Left ventricle myocardium superior (tissue), 1 donor: ENCODE results near the gene SLAMF1. TPM values are rescaled to one million over a fixed set of nuclear protein-coding genes. Genes with fewer than 3 reads are reported as not detected.
A peak's percentile ranks its signal among the peaks of the same experiment; 100 is the strongest.
"Not testable (repeated sequence)": the region's sequence is repeated elsewhere in the genome, so short reads cannot be mapped to it uniquely, and the experiment has no call there.

Experiments
- ATAC-seq: fragments of 200-7000 bp; cut with Tn5 transposase; one replicate; pipeline ENCODE4 v1.9.1; 2020; ENCODE audit warnings: mild to moderate bottlenecking, moderate library complexity
- DNase-seq: peaks from one replicate; pipeline ENCODE4 v3.0.0-alpha.2; 2020
- intact Hi-C: fragments of 100-400 bp; cut with micrococcal nuclease; formaldehyde crosslinking; loops from one replicate; pipeline ENCODE4 v1.11.0; 2022
- total RNA-seq: library from RNA; stranded (reverse); fragmentation: NEBNext Ultra II Directional; extraction: Animal tissue kit (Norgen Biotek cat#: 25700); gene quantifications from one replicate; pipeline ENCODE4 v1.2.1, GENCODE V29; 2021
- donor health status: DM: no; HTN: yes; CAD: no; lungs with severe emphysema.

Gene SLAMF1
- total RNA-seq, 1 donor from 2014 or later: 0.15 TPM

- ATAC-seq (no peak), DNase-seq (no peak)
- intact Hi-C loops: loop anchor here (5.0 kb wide), 1 partner anchor 182 kb away; no protein-coding TSS in a partner anchor
These were observed 37.9 kb downstream of the SLAMF1 start for GRCh38 chr1:160608941-160609340.

GRCh38 chr1:160608514-160608913 is 38.3 kb downstream of the SLAMF1 start:
- ATAC-seq: no peak
- intact Hi-C loops: loop anchor here (5.0 kb wide), 1 partner anchor 181 kb away; no protein-coding TSS in a partner anchor
- no peak for DNase-seq

- DNase-seq: no peak
- intact Hi-C loops: loop anchor here (5.0 kb wide), 1 partner anchor 181 kb away; no protein-coding TSS in a partner anchor
- no peak for ATAC-seq
These were observed 38.8 kb downstream of the SLAMF1 start for GRCh38 chr1:160608057-160608456.

GRCh38 chr1:160607672-160608032 is 39.2 kb downstream of the SLAMF1 start:
- no peak for ATAC-seq
- intact Hi-C loops: loop anchor here (5.0 kb wide), 1 partner anchor 180 kb away; no protein-coding TSS in a partner anchor

GRCh38 chr1:160607011-160607671 is 39.7 kb downstream of the SLAMF1 start:
- intact Hi-C loops: loop anchor here (5.0 kb wide), 1 partner anchor 180 kb away; no protein-coding TSS in a partner anchor
- DNase-seq (no peak), ATAC-seq (peak; percentile 75)

More at GRCh38 chr1:160607672-160608032, 39.2 kb downstream of the SLAMF1 start:
- DNase-seq: no peak

GRCh38 chr1:160606611-160607010 is 40.2 kb downstream of the SLAMF1 start:
- no peak for ATAC-seq
- intact Hi-C loops: loop anchor here (5.0 kb wide), 1 partner anchor 179 kb away; no protein-coding TSS in a partner anchor
- DNase-seq: no peak

- no peak for ATAC-seq
- DNase-seq: no peak
- intact Hi-C loops: loop anchor here (5.0 kb wide), 1 partner anchor 179 kb away; no protein-coding TSS in a partner anchor
These were observed 40.9 kb downstream of the SLAMF1 start for GRCh38 chr1:160605792-160606479.

- DNase-seq (no peak), ATAC-seq (no peak)
- intact Hi-C loops: loop anchor here (5.0 kb wide), 1 partner anchor 178 kb away; no protein-coding TSS in a partner anchor
These were observed 41.6 kb downstream of the SLAMF1 start for GRCh38 chr1:160605205-160605604.

GRCh38 chr1:160597705-160598104 is 49.1 kb downstream of the SLAMF1 start:
- no peak for DNase-seq
- intact Hi-C loops: no loop called here
- ATAC-seq: no peak

- ATAC-seq: no peak
- no peak for DNase-seq
- intact Hi-C loops: no loop called here
These were observed 49.8 kb downstream of the SLAMF1 start for GRCh38 chr1:160597051-160597450.

GRCh38 chr1:160590488-160590887 is 56.4 kb downstream of the SLAMF1 start:
- intact Hi-C loops: no loop called here
- ATAC-seq (no peak), DNase-seq (no peak)

- intact Hi-C loops: no loop called here
- DNase-seq: no peak
- no peak for ATAC-seq
These were observed 58.4 kb downstream of the SLAMF1 start for GRCh38 chr1:160588468-160588867.

- ATAC-seq: no peak
- intact Hi-C loops: no loop called here
These were observed 62.1 kb downstream of the SLAMF1 start for GRCh38 chr1:160584784-160585183.

GRCh38 chr1:160582976-160583375 is 63.9 kb downstream of the SLAMF1 start:
- DNase-seq, ATAC-seq, intact Hi-C loops: not testable (repeated sequence)

More at GRCh38 chr1:160584784-160585183, 62.1 kb downstream of the SLAMF1 start:
- DNase-seq: no peak

GRCh38 chr1:160581961-160582360 is 64.9 kb downstream of the SLAMF1 start:
- intact Hi-C loops: no loop called here
- no peak for DNase-seq
- ATAC-seq: no peak

GRCh38 chr1:160580221-160580812 is 66.5 kb downstream of the SLAMF1 start:
- DNase-seq: no peak
- no peak for ATAC-seq
- intact Hi-C loops: no loop called here

GRCh38 chr1:160579216-160579701 is 67.6 kb downstream of the SLAMF1 start, which contains the start of gene CD84:
Gene CD84 (minus strand): TSS chr1:160579496. CDS start chr1:160579437, 59 bp downstream.
- ATAC-seq: no peak
- intact Hi-C loops: no loop called here
- no peak for DNase-seq

- intact Hi-C loops: no loop called here
- DNase-seq (no peak), ATAC-seq (no peak)
These were observed 68.2 kb downstream of the SLAMF1 start for GRCh38 chr1:160578525-160579191.

GRCh38 chr1:160578175-160578524 is 68.7 kb downstream of the SLAMF1 start:
- ATAC-seq (no peak), DNase-seq (no peak)
- intact Hi-C loops: no loop called here
